SJCRH30 (cell line): ENCODE measurements around the gene ANO7. TPM values are rescaled to one million over a fixed set of nuclear protein-coding genes. Genes with fewer than 3 reads are reported as not detected.

Source experiments
- DNase-seq, 2 experiments: peaks; one replicate each; pipeline ENCODE4 v3.0.0-alpha.2; 2015 to 2020
- H3K27ac ChIP-seq: fragments of 250-450 bp; sonication (Bioruptor Pico); 2 replicates; pipeline ENCODE4 v1.5.1; 2020; ENCODE audit warnings: mild to moderate bottlenecking, moderate library complexity
- H3K27me3 ChIP-seq: fragments of 250-450 bp; sonication (Bioruptor Pico); 2 replicates; pipeline ENCODE4 v1.5.1; 2020; ENCODE audit warnings: mild to moderate bottlenecking, moderate library complexity
- H3K36me3 ChIP-seq: fragments of 250-450 bp; sonication (Bioruptor Pico); 2 replicates; pipeline ENCODE4 v1.5.1; 2020; ENCODE audit warnings: mild to moderate bottlenecking, moderate library complexity
- H3K4me1 ChIP-seq: fragments of 250-450 bp; sonication (Bioruptor Pico); 2 replicates; pipeline ENCODE4 v1.5.1; 2020; ENCODE audit warnings: mild to moderate bottlenecking, moderate library complexity
- H3K4me3 ChIP-seq: fragments of 250-450 bp; sonication (Bioruptor Pico); 2 replicates; pipeline ENCODE4 v1.5.1; 2020; ENCODE audit warnings: mild to moderate bottlenecking, moderate library complexity
- H3K9me3 ChIP-seq: fragments of 250-450 bp; sonication (Bioruptor Pico); replicated peaks from 2 replicates; pipeline ENCODE4 v1.5.1; 2020; ENCODE audit warnings: mild to moderate bottlenecking, moderate library complexity
- total RNA-seq: library from RNA; depleted of rRNA; stranded (reverse); fragments of >200 nt; shearing (Covaris generic); gene quantifications from 2 replicates; pipeline ENCODE4 v1.2.3, GENCODE V29; 2014

Gene ANO7
- total RNA-seq, 1 experiment from 2014 or later: 2.3 TPM

DNA sequence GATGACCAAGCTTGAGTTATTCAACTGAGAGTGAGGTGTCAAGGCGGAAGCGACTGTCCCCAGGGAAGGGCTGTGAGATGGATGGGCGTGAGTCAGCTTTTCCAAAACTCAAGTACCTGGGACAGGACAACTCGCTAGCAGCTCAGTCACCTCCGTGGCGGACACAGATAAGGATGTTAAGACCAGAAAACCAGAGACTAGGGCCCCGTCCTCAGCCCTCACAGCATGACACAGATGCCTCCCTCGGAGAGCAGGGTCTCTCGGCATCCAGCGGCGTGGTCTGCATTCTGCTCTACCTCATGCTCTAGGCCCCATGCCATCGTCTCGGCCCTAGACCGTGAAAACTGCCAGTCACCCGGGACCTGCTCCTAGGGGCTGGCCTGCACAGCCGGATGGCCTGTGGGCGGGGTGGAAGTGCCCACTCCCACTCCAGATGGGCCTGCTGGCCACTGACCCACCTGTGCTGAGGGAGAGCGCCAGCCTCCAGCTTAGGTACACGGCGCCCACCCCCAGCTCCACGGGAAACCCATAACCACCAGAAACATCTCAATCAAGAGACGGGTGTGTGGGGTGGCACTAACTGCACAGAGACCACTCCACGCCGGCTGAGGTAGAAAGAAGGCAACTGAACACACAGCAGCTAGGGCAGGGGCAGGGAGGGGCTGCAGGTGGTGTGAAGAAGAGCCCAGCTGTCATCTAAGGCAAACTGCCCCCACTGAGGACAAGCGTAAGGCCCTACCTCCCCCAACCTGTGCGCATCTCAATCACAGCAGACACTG is 39.8 kb downstream of the ANO7 start:
- Histone ChIP-seq H3K4me3 (no peak overlapping the region), H3K4me1 (peaks cover 4% of the 10 kb centered on the region; the same call in 1 of the 2 replicates)

GRCh38 chr2:241228860-241229516 is 40.5 kb downstream of the ANO7 start:
- no peak for DNase-seq
- no peaks in the 10 kb centered on the region for H3K9me3 ChIP-seq
- H3K4me1 ChIP-seq: no peaks in the 10 kb centered on the region; the same call in 1 of the 2 replicates
- no peaks in the 10 kb centered on the region for H3K27me3 ChIP-seq
- H3K4me3 ChIP-seq: no peak overlapping the region
- H3K27ac ChIP-seq: no peak overlapping the region
- peaks cover 71% of the 10 kb centered on the region for H3K36me3 ChIP-seq

More for the DNA sequence above, 39.8 kb downstream of the ANO7 start:
- H3K27ac ChIP-seq: no peak overlapping the region
- DNase-seq: no peak
- no peaks in the 10 kb centered on the region for H3K27me3 ChIP-seq
- H3K9me3 ChIP-seq: no peaks in the 10 kb centered on the region
- peaks cover 64% of the 10 kb centered on the region for H3K36me3 ChIP-seq

DNA sequence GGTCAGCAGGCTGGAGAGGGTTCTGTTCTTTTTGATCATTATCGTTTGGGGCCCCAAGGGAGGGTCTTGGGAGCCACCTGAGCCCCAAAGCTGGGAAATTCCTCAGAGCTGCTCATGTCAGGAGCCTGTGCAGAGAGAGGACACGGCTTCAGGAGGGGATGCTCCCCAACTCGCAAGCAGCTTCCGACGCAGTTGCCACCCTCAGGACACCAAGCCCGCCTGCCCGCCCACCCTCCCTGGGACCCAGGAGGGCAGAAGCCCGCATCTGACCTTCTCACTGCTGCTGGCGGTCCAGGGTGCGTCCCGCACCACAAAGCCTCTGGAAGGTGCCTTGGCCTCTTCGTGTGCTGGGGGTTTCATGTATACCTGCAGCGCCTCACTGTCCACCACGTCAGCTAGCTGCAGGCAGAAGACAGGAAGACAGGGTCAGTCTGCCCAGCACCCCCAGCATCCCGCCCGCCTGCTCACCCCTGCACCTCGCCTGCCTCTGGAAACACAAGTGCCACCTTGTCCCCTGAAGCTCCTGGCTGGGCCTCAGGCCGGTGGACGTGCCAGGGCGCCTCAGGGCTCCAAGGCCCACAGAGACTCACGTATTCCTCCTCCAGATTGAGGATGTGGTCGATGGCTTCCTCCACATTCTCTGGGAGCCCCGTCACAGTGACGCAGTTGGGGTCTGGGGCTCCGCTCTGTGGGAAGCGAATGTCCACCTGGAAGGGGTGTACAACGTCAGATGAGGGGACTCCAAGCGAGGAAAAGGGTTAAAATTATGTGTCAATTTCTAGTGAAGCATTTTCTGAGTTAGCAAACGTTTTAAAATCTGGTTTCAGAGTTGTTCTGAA is 41.3 kb downstream of the ANO7 start:
- Histone ChIP-seq H3K4me1 (no peaks in the 10 kb centered on the region), H3K4me3 (no peak overlapping the region), H3K36me3 (peaks cover 79% of the 10 kb centered on the region), H3K9me3 (no peaks in the 10 kb centered on the region), H3K27me3 (no peaks in the 10 kb centered on the region), H3K27ac (no peak overlapping the region)
- no peak for DNase-seq

DNA sequence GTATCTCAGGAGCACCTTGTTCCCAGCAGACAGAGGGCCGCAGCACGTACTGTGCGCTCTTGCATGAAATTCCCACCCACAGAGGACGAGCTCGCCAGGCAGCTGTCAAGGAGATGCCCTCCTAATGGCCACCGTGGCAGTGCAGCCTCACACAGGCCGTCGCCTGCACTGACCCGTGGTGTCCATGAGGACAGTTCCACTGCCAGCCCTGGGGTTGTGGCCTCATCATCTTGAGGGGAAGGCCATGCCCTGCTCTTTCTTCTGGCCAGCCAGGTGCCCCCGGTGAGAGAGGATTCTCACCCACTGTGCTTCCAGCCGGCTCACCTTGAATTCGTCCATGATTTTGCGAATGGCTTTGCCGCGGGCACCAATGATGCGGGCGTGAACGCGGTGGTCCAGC is 42.0 kb downstream of the ANO7 start:
- H3K9me3 ChIP-seq: no peaks in the 10 kb centered on the region
- H3K27me3 ChIP-seq: no peaks in the 10 kb centered on the region
- no peak for DNase-seq
- H3K27ac ChIP-seq: no peak overlapping the region
- H3K4me1 ChIP-seq: no peaks in the 10 kb centered on the region
- peaks cover 85% of the 10 kb centered on the region for H3K36me3 ChIP-seq
- H3K4me3 ChIP-seq: no peak overlapping the region

- Histone ChIP-seq H3K27ac (no peak overlapping the region), H3K4me3 (no peak overlapping the region), H3K4me1 (no peaks in the 10 kb centered on the region), H3K36me3 (peaks cover 90% of the 10 kb centered on the region), H3K27me3 (no peaks in the 10 kb centered on the region), H3K9me3 (no peaks in the 10 kb centered on the region)
- no peak for DNase-seq
These were observed 44.5 kb downstream of the ANO7 start for GRCh38 chr2:241232736-241233575.

GRCh38 chr2:241234066-241234790 is 45.8 kb downstream of the ANO7 start:
- Histone ChIP-seq H3K4me1 (no peaks in the 10 kb centered on the region), H3K27ac (no peak overlapping the region), H3K27me3 (no peaks in the 10 kb centered on the region), H3K4me3 (no peak overlapping the region), H3K36me3 (peaks cover 89% of the 10 kb centered on the region), H3K9me3 (no peaks in the 10 kb centered on the region)
- DNase-seq: no peak

GRCh38 chr2:241234962-241235740 is 46.7 kb downstream of the ANO7 start:
- H3K4me1 ChIP-seq: no peaks in the 10 kb centered on the region
- DNase-seq: no peak

GRCh38 chr2:241235859-241236593 is 47.5 kb downstream of the ANO7 start:
- Histone ChIP-seq H3K27me3 (no peaks in the 10 kb centered on the region), H3K27ac (no peak overlapping the region), H3K4me1 (no peaks in the 10 kb centered on the region), H3K9me3 (no peaks in the 10 kb centered on the region), H3K36me3 (peaks cover 91% of the 10 kb centered on the region), H3K4me3 (no peak overlapping the region)
- no peak for DNase-seq

More at GRCh38 chr2:241234962-241235740, 46.7 kb downstream of the ANO7 start:
- H3K27me3 ChIP-seq: no peaks in the 10 kb centered on the region
- no peaks in the 10 kb centered on the region for H3K9me3 ChIP-seq
- H3K36me3 ChIP-seq: peaks cover 91% of the 10 kb centered on the region
- no peak overlapping the region for H3K4me3 ChIP-seq
- H3K27ac ChIP-seq: no peak overlapping the region

GRCh38 chr2:241237047-241237446 is 48.6 kb downstream of the ANO7 start:
- no peaks in the 10 kb centered on the region for H3K9me3 ChIP-seq
- H3K27ac ChIP-seq: no peak overlapping the region
- H3K27me3 ChIP-seq: no peaks in the 10 kb centered on the region
- H3K36me3 ChIP-seq: peaks cover 90% of the 10 kb centered on the region
- H3K4me1 ChIP-seq: no peaks in the 10 kb centered on the region
- no peak for DNase-seq
- H3K4me3 ChIP-seq: no peak overlapping the region

GRCh38 chr2:241237949-241238371 is 49.5 kb downstream of the ANO7 start:
- Histone ChIP-seq H3K36me3 (peaks cover 90% of the 10 kb centered on the region), H3K27me3 (no peaks in the 10 kb centered on the region)
- DNase-seq: no peak

DNA sequence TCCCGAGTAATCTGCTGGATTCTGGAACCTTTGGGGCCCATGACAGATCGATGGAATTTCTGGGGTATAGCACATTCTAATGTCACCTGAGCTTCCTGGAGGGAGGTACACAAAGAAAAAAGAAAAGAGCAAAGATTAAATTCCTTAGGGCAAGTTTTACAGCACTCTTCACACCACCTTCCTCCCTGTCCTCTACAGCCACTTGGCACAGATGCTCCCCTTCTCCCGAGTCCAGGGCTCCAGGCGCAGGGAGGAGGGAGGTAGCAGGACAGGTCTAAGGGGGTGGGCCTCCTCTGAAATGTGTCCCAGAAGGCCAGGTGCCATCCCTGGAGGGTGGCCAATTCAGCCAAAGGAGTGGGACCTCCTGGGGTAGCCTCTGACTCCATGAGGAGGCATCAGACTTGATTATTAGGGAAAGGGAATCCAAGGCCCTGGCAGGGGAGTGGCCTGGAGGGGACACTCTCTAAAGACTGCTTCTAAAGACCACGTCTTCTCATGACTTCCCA is 50.3 kb downstream of the ANO7 start:
- Histone ChIP-seq H3K27me3 (no peaks in the 10 kb centered on the region), H3K4me1 (no peaks in the 10 kb centered on the region), H3K36me3 (peaks cover 88% of the 10 kb centered on the region), H3K27ac (no peak overlapping the region), H3K4me3 (no peak overlapping the region), H3K9me3 (no peaks in the 10 kb centered on the region)
- DNase-seq: no peak

More at GRCh38 chr2:241237949-241238371, 49.5 kb downstream of the ANO7 start:
- Histone ChIP-seq H3K27ac (no peak overlapping the region), H3K4me3 (no peak overlapping the region), H3K4me1 (no peaks in the 10 kb centered on the region), H3K9me3 (no peaks in the 10 kb centered on the region)

DNA sequence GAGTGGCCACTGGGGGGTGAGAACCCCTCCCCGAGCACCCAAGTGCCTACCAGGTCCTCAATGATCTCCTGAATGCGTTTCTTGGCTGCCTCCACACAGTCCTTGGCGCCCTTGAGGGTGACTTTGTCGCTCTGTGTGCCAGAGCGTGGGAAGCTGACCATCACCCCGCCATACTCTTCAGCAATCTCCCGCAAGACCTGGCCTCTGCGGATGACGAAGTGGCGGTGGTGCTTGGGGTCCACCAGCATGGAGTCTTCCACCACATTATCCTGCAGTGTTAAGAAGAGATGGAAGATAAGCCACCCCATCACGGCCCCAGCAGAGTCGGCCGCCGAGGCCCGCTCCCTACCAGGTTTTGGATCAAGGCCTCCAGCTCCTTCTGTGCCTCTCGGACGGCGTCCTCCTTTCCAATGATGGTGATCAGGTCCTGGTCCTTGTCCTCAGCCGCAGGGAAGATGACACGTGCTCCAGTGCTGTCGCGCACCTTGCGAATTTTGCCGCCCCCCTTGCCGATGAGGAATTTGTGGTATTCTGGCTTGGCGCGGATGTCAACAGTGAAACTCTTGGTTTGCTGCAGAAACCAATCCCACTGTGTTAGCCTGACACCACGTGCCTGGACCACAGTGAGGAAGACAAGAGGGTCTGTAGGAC is 51.2 kb downstream of the ANO7 start:
- Histone ChIP-seq H3K4me3 (no peak overlapping the region), H3K36me3 (peaks cover 88% of the 10 kb centered on the region), H3K9me3 (no peaks in the 10 kb centered on the region), H3K27ac (no peak overlapping the region), H3K27me3 (no peaks in the 10 kb centered on the region), H3K4me1 (no peaks in the 10 kb centered on the region)
- DNase-seq: no peak
